Activated T-helper 2 cell treated with anti-CD3 and anti-CD28 coated beads, Interferon-gamma antibody, Interleukin-2, Interleukin-4, amounts not matched to agents 10 μg/mL and 5 μg/mL and 100 μg/mL, durations not matched to agents 14 hours and 24 hours and 36 hours (primary cell): ENCODE data around the gene ANGPTL5. TPM values are rescaled to one million over a fixed set of nuclear protein-coding genes. Genes with fewer than 3 reads are reported as not detected.

Experiments
- total RNA-seq: library from RNA; stranded (reverse); gene quantifications from 2 replicates; pipeline ENCODE4 v1.2.3, GENCODE V29; 2022

The ANGPTL5 gene
- total RNA-seq, 1 donor from 2014 or later, result not detected

Other genes starting within 250 kb of the ANGPTL5 start
- gene CEP126, start 1.5 kb downstream of the ANGPTL5 start, total RNA-seq, result 0.67 and 1.1 TPM in 2 replicates
- not detected in 2 replicates for gene CFAP300, start 130.9 kb upstream of the ANGPTL5 start, total RNA-seq
- gene YAP1, start 193.9 kb upstream of the ANGPTL5 start, total RNA-seq, result not detected in 2 replicates